Measurements from ENCODE around the gene ACTL10. TPM values are rescaled to one million over a fixed set of nuclear protein-coding genes. Genes with fewer than 3 reads are reported as not detected.

ACTL10 gene
- total and polyA plus RNA-seq, 7 donors, result 0.04 to 0.74 (median 0.39) TPM; not detected in 1

DNA sequence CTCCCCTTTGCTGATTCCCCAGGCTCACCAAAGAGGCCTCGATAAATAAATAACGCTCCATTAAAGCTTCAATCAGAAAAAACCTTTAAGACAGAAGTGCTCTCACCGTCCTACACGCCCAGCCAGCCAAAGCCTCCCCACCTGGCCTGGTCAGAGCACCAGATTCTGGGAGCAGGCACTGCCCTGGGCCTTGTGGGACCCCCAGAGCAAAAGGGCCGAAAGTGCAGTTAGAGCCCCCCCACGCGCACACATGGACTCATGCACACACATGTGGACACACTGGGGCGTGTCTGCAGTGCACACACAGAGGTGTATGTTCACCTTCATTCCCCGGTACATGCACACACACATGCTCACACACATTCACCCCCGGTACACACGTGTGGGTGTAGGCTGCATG, 9.4 kb downstream of the ACTL10 start:
- intact Hi-C loops (cut with DNase I), result no loop called here
- ATAC-seq, result no peak

DNA sequence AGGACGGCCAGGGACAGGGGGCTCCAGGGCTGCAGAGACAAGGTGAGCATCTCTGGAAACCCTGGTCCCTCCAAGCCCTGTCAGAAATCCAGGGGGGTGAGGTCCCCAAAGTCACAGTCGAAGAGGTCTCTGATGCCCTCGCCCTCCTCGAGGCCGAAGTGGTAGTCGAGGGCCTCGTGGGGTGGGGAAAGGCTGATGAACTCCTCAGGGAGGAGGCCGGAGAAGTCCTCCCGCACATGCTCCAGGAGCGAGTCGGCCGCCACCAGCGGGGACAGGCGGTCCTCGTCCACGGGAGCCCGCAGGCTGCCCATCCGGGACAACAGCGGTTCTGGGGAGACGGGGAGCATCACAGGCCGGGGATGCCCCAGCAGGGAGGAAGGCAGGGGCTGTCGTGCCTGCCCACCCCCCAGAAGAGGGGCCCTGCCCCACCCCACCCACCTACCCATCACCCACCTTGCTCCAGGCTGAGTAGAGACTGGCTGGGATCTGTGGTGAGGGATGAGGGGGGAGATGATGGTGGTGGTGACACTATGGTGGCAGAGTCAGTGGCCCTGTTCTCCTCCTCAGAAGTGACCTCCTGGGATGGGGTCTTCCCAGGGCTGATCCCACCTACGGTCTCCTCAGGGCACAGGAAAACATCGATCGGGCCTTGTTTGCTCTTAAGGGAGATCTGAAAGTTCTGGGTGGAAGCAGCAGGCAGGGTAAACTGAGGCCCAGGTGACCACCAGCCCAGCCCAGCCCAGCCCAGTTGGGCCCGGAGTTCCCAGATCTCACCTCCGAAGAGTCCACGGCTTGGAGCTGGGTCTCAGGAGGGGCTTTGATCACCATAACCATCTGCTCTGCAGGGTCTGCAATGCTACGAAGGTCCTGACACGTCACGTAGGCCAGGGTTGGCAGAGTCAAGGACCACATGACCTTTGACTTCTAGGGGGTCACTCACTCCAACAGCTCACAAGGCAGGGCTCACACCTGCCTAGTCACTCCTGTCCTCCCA, 10.2 kb downstream of the ACTL10 start:
- WGBS, 3 donors, result 93 to 96% (median 94%) methylated on average over 28 to 31 of the region's 31 CpGs
- Histone ChIP-seq H3K27me3 (ENCODE audit: insufficient read depth in 3 of 3, low read length in 2 of 3) (no peaks in the 10 kb centered on the region), H3K4me1 (peaks cover 16% of the 10 kb centered on the region), H3K36me3 (ENCODE audit: insufficient read depth in 1 of 2, low read depth in 1 of 2) (peaks cover 0 to 7% of the 10 kb centered on the region in 2 donors), H3K27ac (no peak overlapping the region), H3K9me3 (no peaks in the 10 kb centered on the region), H3K4me3 (no peak overlapping the region)
- no peak for ATAC-seq
- peak in 1 of 2 donors; percentile 50 for DNase-seq
- intact Hi-C loops (cut with DNase I), result no loop called here
- TF ChIP-seq, protein P1, sequence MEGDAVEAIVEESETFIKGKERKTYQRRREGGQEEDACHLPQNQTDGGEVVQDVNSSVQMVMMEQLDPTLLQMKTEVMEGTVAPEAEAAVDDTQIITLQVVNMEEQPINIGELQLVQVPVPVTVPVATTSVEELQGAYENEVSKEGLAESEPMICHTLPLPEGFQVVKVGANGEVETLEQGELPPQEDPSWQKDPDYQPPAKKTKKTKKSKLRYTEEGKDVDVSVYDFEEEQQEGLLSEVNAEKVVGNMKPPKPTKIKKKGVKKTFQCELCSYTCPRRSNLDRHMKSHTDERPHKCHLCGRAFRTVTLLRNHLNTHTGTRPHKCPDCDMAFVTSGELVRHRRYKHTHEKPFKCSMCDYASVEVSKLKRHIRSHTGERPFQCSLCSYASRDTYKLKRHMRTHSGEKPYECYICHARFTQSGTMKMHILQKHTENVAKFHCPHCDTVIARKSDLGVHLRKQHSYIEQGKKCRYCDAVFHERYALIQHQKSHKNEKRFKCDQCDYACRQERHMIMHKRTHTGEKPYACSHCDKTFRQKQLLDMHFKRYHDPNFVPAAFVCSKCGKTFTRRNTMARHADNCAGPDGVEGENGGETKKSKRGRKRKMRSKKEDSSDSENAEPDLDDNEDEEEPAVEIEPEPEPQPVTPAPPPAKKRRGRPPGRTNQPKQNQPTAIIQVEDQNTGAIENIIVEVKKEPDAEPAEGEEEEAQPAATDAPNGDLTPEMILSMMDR (IDR thresholded peaks at IDR 0.05), result no peak

More for the DNA sequence above, 9.4 kb downstream of the ACTL10 start:
- H3K4me3 ChIP-seq, result no peak overlapping the region
- DNase-seq, result no peak
- H3K36me3 ChIP-seq (ENCODE audit: insufficient read depth in 1 of 2, low read depth in 1 of 2), result peaks cover 0 to 15% of the 10 kb centered on the region in 2 donors
- 92 to 96% (median 93%) methylated on average over 11 of the region's 11 CpGs for WGBS, 3 donors
- TF ChIP-seq, protein P1 (IDR thresholded peaks at IDR 0.05), result no peak
- H3K27ac ChIP-seq, result peak overlapping the region; percentile 87
- H3K4me1 ChIP-seq, result peaks cover 18% of the 10 kb centered on the region
- H3K9me3 ChIP-seq, result no peaks in the 10 kb centered on the region
- no peaks in the 10 kb centered on the region for H3K27me3 ChIP-seq (ENCODE audit: insufficient read depth in 3 of 3, low read length in 2 of 3)

DNA sequence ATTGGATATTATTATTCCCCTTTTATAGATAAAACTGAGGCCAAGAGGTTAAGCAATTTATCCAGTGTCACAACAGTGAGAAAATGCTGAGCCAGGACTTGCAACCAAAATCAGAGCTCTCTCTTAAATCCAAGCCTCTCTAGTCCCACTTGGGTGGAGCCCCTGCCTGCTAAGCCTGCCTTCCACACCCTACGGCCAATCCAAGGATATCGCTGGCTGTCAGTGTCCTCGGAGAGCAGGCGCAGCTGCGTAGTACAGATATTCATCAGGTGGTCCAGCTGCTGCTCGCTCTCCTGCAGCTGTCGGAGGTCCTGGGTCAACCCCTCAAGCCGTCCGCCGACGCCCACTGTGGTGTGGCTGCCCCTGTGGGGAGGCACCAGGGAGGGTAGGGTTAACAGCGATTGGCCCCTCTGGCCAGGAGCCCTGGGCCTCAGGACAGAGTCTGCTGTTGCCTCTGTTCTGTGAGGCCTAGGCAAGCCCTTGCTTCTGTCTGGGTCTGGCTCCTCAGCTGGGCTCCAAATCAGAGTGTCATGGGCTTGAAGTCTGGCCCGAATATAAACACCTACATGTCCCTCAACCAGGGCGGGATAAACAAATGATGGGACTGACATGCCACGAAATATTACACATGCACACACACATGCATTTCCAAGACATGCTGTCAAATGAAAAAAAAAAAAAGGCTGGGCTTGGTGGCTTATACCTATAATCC, 11.4 kb downstream of the ACTL10 start:
- intact Hi-C loops (cut with DNase I), result no loop called here
- TF ChIP-seq, protein P1 (IDR thresholded peaks at IDR 0.05), result no peak
- H3K27ac ChIP-seq, result no peak overlapping the region
- no peak for ATAC-seq
- WGBS, 3 donors, result 53 to 65% (median 59%) methylated on average over 15 of the region's 15 CpGs
- no peak overlapping the region for H3K4me3 ChIP-seq
- no peaks in the 10 kb centered on the region for H3K36me3 ChIP-seq (ENCODE audit: insufficient read depth in 1 of 2, low read depth in 1 of 2)
- H3K4me1 ChIP-seq, result peaks cover 9% of the 10 kb centered on the region
- no peaks in the 10 kb centered on the region for H3K27me3 ChIP-seq (ENCODE audit: insufficient read depth in 3 of 3, low read length in 2 of 3)
- H3K9me3 ChIP-seq, result no peaks in the 10 kb centered on the region
- DNase-seq, result peak; percentile 62 to 83

DNA sequence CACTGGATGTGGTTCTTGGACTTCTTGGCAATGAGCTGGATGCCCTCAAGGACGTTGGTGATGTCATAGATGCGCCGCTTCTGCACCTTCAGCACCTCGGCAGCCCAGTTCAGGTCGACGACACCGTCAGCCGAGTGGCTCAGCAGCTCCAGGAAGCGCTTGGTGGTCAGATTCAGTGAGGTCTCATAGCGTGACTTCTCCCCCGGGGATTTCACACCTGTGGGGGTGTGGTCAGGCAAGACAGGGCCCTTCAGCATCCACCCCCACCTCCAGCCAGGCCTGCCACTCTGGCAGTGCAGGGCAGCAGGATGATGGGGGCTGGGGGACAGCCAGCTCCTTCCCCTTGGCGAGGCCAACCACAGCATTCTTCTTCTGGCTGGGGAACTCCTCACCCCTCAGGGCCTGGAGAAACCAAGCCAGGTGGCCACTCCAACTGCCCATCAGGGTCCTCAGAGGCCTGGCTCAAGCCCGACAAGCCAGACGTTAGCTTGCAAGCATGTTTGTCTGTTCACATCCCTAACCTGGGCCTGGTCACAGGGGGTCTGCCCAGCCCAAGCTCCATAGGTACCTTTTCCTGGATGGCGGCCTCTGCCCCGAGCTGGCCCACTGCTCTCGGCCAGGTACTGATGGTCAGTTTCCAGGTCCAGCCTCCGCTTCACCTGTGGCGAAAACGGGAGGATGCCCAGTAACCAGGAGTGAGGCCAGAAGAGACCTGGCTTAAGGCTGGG, 13.2 kb downstream of the ACTL10 start:
- no peak for DNase-seq
- H3K36me3 ChIP-seq (ENCODE audit: insufficient read depth in 1 of 2, low read depth in 1 of 2), result no peaks in the 10 kb centered on the region
- H3K27ac ChIP-seq, result no peak overlapping the region
- TF ChIP-seq, protein P1 (IDR thresholded peaks at IDR 0.05), result no peak
- no peak for ATAC-seq
- H3K4me3 ChIP-seq, result no peak overlapping the region
- H3K9me3 ChIP-seq, result no peaks in the 10 kb centered on the region
- intact Hi-C loops (cut with DNase I), result no loop called here
- no peaks in the 10 kb centered on the region for H3K27me3 ChIP-seq (ENCODE audit: insufficient read depth in 3 of 3, low read length in 2 of 3)
- H3K4me1 ChIP-seq, result peaks cover 4% of the 10 kb centered on the region
- 85 to 87% (median 86%) methylated on average over 20 of the region's 20 CpGs for WGBS, 3 donors

Data from psoas muscle (tissue), 8 donors.